SK-N-SH treated with all-trans-retinoic acid at 6 μM for 48 hours (cell line): ENCODE results near the gene PLB1.

Source experiments
- ARNTL ChIP-seq: fragments of 450-650 bp; formaldehyde crosslinking; IDR thresholded peaks from 2 replicates; pipeline ENCODE4 v1.5.0; 2020; ENCODE audit warnings: low read depth, mild to moderate bottlenecking, moderate library complexity, borderline replicate concordance
- PATZ1 ChIP-seq: fragments of 250-450 bp; sonication (Bioruptor Pico); IDR thresholded peaks from 2 replicates; pipeline ENCODE4 v1.8.0; 2020; ENCODE audit warnings: mild to moderate bottlenecking, moderate library complexity, borderline replicate concordance
- TCF4 ChIP-seq: fragments of 250-450 bp; sonication (Bioruptor Pico); IDR thresholded peaks from 2 replicates; pipeline ENCODE4 v1.8.0; 2021; ENCODE audit warnings: mild to moderate bottlenecking, moderate library complexity, borderline replicate concordance

GRCh38 chr2:28532399-28532798, 36.5 kb downstream of the PLB1 start:
- TF ChIP-seq ARNTL (CRISPR knock-in tag) (no peak), TCF4 (CRISPR knock-in tag) (no peak), PATZ1 (CRISPR knock-in tag) (no peak)
